ACHN (cell line): Measurements from ENCODE around the gene SERTAD3.
"Not testable (repeated sequence)": the region's sequence is repeated elsewhere in the genome, so short reads cannot be mapped to it uniquely, and the experiment has no call there.

Experiments used
- DNase-seq: peaks from one replicate; pipeline ENCODE4 v3.0.0-alpha.2; 2015
- in situ Hi-C: cut with HindIII; loops from 2 replicates; pipeline ENCODE4 v1.10.0; 2017; ENCODE audit warnings: low sequenced_read_pairs, low pct_ligation_motif_present, low pct_unique_long_range_greater_than_20kb

The SERTAD3 gene

GRCh38 chr19:40433391-40434216 lies 10.5 kb downstream of the SERTAD3 start:
- DNase-seq: peak; percentile 90
- in situ Hi-C loops: no loop called here

DNA sequence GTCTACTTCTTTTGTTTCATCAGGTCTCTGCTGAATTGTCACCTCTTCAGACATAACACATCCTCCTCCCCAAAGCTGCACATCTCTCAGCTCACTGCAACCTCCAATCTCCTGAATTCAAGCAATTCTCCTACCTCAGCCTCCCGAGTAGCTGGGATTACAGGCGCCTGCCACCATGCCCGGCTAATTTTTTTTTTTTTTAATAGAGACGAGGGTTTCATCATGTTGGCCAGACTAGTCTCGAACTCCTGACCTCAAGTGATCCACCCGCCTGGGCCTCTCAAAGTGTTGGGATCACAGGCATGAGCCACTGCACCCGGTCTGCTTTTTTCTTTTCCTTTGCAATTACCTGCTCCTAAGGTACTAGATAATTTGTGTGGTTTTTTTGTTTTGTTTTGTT lies 11.4 kb downstream of the SERTAD3 start:
- DNase-seq, in situ Hi-C loops: not testable (repeated sequence)

DNA sequence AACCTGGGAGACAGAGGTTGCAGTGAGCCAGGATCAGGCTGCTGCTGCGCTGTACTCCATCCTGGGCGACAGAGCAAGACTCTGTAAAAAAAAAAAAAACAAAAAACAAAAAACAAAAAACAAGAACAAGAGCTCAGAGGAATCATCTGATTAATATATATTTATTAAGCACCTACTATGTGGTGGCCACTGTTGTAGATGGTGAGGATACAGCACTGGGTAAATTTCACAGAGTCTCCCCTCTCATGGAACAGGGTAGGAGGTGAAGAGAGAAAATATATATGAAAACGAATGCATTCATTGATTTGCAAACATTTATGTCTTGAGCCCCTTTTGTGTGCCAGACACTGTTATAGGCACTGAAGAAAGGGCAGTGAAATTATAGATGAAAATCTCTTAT lies 12.4 kb downstream of the SERTAD3 start:
- in situ Hi-C loops: no loop called here
- DNase-seq: no peak

- in situ Hi-C loops, DNase-seq: not testable (repeated sequence)
Observed at GRCh38 chr19:40430242-40430641, 13.9 kb downstream of the SERTAD3 start.

DNA sequence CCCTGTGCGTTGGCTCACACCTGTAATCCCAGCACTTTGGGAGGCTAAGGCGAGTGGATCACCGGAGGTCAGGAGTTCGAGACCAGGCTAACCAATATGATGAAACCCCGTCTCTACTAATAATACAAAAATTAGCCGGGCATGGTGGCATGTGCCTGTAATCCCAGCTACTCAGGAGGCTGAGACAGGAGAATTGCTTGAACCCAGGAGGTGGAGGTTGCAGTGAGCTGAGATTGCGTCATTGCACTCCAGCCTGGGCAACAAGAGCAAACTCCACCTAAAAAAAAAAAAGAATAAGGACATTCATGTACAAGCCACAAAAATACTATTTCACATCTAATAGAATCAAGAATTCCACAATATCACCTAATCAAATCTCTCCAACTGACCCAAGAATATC lies 15.9 kb downstream of the SERTAD3 start:
- in situ Hi-C loops, DNase-seq: not testable (repeated sequence)

- in situ Hi-C loops: no loop called here
- DNase-seq: peak; percentile 98
Observed at GRCh38 chr19:40425450-40426287, 18.5 kb downstream of the SERTAD3 start, which contains the start of gene SERTAD1. SERTAD1 (minus strand) TSS chr19:40425992; CDS start chr19:40423546, 2,446 bp downstream.

GRCh38 chr19:40424637-40425449 lies 19.3 kb downstream of the SERTAD3 start:
- in situ Hi-C loops: no loop called here
- peak; percentile 22 for DNase-seq

DNA sequence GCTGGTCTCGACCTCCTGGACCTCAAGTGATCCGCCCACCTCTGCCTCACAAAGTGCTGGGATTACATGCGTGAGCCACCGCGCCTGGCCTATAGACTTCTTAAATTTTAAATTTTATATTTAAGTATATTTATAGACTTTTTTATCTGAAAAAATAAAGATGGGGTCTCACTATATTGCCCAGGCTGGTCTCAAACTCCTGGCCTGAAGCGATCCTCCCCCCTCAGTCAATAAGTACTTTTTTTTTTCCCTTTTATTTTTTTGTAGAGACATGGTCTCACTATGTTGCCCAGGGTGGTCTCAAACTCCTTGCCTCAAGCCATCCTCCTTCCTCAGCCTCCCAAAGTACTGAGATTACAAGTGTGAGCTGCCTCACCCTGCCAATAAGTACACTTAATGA lies 20.2 kb downstream of the SERTAD3 start:
- no peak for DNase-seq
- in situ Hi-C loops: no loop called here

DNA sequence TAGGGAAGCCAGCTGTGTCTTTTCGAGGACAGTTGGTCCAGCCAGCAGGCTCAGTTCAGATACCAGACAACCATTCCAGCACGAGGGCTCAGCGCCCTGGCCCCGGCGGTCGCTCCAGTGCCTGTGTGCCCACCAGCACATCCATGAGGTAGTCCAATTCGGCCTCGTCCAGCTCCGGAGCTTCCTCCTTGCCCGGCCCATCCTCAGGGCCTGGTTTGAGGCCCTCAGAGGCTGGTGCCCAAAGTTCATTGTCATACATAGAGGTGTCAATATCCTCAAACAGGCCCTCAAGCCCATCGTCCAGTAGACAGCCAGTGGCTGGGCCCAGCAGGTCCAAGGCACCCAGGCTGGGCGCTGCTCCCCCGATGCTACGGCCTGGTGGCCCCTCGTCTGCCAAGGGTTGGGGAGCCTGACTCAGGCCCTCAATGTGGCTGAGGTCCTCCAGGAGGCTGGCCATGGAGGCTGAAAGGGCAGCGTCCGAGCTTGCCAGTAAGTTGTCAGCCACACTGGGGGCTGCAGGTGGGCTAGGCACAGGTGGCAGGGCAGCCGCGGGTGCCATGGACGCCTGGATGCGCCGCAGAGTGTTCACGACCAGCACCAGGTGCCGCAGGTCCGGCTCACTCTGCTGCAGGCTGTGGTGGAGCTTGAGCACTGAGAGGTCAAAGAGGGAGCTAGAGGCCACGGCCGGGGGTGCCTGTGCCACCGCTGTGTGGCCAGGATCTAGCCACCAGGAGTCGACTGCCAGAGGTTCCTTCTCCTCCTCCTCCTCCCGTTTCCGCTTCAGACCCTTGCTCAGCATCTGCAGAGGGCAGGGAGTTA lies 21.2 kb downstream of the SERTAD3 start:
- in situ Hi-C loops: no loop called here
- DNase-seq: no peak

- in situ Hi-C loops: no loop called here
- DNase-seq: no peak
Observed at GRCh38 chr19:40421993-40422747, 22.0 kb downstream of the SERTAD3 start.

GRCh38 chr19:40420766-40421765 lies 23.1 kb downstream of the SERTAD3 start:
- DNase-seq: peak; percentile 90
- in situ Hi-C loops: no loop called here

DNA sequence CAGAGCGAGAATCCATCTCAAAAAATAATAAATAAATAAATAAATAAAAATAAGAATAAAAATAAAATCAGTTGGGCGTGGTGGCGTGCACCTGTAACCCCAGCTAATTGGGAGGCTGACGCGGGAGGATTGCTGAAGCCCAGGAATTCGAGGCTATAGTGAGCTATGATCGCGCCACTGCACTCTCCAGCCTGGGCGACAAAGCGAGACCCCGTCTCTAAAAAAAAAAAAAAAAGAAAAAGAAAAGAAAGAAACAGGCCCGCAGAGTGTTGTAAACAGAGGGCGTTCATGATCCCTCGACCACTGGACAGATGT lies 23.7 kb downstream of the SERTAD3 start:
- in situ Hi-C loops: no loop called here
- DNase-seq: no peak

- no peak for DNase-seq
- in situ Hi-C loops: no loop called here
Observed at GRCh38 chr19:40419780-40420179, 24.4 kb downstream of the SERTAD3 start.

DNA sequence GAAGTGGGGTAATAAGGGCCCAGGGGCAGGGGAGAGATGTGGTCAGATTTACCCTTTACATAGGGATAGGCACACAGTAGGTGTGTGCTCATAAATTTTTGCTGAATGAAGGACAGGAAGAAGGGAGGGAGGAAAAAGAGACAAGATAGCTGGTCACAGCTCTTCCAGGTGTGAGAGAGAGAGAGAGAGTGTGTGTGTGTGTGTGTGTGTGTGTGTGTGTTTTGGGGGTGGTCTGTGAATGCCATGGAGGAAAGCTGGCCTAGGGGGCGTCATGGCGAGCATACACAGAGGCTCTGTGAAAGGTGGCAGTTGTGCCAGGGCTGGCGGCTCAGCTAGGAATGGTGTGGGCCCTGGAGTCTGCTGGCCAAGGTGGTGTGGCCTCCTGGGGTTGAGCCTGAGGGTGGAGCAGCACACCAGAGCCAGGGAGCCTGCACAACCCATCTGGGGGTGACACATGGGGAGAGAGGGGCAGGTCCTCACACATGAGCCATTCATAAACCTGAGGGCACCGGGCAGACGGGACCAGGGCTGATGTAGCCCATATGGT lies 25.0 kb downstream of the SERTAD3 start:
- no peak for DNase-seq
- in situ Hi-C loops: no loop called here

DNA sequence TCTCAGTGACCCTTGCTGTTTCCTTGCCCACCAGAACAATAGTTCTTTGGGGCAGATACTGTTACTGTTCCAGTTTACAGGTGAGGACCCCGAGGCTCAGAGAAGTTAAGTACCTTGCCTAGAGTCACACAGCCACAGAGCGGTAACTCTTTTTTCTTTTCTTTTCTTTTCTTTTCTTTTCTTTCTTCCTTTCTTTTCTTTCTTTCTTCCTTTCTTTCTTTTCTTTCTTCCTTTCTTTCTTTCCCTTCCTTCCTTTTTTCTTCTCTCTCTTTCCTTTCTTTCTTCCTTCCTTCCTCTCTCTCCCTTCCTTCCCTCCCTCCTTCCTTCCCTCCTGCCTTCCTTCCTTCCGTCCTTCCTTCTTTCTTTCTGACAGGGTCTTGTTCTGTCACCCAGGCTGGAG lies 26.1 kb downstream of the SERTAD3 start:
- in situ Hi-C loops: no loop called here
- no peak for DNase-seq

GRCh38 chr19:40417643-40417981 lies 26.5 kb downstream of the SERTAD3 start:
- no peak for DNase-seq
- in situ Hi-C loops: no loop called here
